Fibroblast of mammary gland (primary cell): Measurements from ENCODE around the gene DENND6B.

Experiments
- DNase-seq: peaks from one replicate; pipeline ENCODE4 v3.0.0-alpha.2; 2010; ENCODE audit warnings: low read depth
- H3K4me3 ChIP-seq: 2 replicates; pipeline ENCODE4 v1.5.1; 2011; ENCODE audit warnings: low read depth, mild to moderate bottlenecking, low read length, moderate library complexity; ENCODE audit not compliant: control insufficient read depth
- CTCF ChIP-seq: conservative IDR thresholded peaks from 2 replicates; pipeline ENCODE4 v1.5.1; 2011; ENCODE audit warnings: low read depth, low read length, inconsistent platforms; ENCODE audit not compliant: control insufficient read depth, insufficient read depth

The DENND6B gene

GRCh38 chr22:50303515-50303847 lies 23.3 kb downstream of the DENND6B start:
- no peak overlapping the region for H3K4me3 ChIP-seq
- DNase-seq: no peak
- TF ChIP-seq CTCF: no peak

GRCh38 chr22:50302564-50302963 lies 24.2 kb downstream of the DENND6B start:
- no peak for DNase-seq
- no peak for TF ChIP-seq CTCF
- H3K4me3 ChIP-seq: no peak overlapping the region

- no peak for DNase-seq
- no peak overlapping the region for H3K4me3 ChIP-seq
- TF ChIP-seq CTCF: no peak
Observed at GRCh38 chr22:50302041-50302541, 24.7 kb downstream of the DENND6B start.

- TF ChIP-seq CTCF: no peak
- no peak for DNase-seq
- no peak overlapping the region for H3K4me3 ChIP-seq
Observed at GRCh38 chr22:50301581-50301991, 25.2 kb downstream of the DENND6B start.

- no peak overlapping the region for H3K4me3 ChIP-seq
- no peak for TF ChIP-seq CTCF
- DNase-seq: no peak
Observed at GRCh38 chr22:50300620-50301257, 26.1 kb downstream of the DENND6B start.

GRCh38 chr22:50299785-50300619 lies 26.8 kb downstream of the DENND6B start:
- no peak overlapping the region for H3K4me3 ChIP-seq
- TF ChIP-seq CTCF: no peak
- no peak for DNase-seq
